NOMO-1 (cell line): ENCODE data around the gene SRR.

ENCODE experiments used
- DNase-seq, 2 experiments: peaks; one replicate each; lab custom pipeline; 2025; ENCODE audit not compliant: unreplicated experiment in 2 of 2; lab: John Stamatoyannopoulos, UW

Gene SRR

DNA sequence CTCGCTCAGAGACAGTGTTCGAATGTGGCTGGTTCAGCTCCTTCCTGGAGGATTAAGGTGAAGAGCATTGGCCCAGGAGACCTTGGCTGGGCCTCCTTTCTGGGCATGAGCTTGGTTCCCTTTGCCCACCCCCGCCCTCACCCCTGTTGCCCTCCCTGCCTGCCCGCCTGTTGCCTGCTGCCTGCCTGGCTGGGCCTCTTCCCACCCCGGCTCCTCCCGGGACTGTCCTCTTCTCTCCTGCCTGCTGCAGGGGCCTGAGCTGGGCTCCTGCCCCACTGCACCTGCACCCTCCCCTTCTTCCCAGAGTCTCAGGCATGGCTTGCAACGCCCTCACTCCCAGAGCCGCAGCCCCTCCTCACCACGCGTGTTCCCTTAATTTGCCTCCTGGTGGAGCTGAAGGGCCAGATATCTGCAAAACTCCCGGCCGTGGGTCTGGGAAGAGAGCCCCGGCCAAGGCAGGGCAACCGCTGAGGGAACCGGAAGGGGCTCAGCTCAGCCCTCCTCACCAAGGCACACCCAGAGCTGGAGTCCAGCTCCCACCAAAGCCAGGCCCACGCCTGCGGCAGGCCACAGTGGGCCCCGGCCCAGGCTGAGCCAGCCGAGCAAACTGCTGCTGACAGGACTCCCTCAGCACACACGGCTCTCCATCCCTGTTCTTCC, 65.9 kb downstream of the SRR start:
- DNase-seq, result no peak

DNA sequence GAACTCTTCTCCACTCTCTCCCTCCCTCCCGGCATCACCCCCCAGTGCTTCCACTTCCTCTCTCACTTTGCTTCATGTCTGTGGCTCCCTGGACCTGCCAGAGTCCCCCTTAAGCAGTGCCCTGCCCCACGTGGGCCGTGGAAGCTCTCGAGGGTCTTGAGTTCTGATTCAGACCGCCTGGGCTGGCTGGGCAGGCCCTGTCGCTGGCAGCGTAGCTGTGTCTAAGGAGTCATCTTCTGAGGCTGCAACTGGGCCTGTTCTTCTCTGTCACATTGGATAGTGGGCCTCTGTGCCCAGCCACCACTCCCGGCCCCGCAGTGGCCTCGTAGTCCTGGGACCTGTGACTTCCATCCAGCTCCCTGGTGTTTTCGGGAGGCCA, 66.5 kb downstream of the SRR start:
- no peak for DNase-seq

DNA sequence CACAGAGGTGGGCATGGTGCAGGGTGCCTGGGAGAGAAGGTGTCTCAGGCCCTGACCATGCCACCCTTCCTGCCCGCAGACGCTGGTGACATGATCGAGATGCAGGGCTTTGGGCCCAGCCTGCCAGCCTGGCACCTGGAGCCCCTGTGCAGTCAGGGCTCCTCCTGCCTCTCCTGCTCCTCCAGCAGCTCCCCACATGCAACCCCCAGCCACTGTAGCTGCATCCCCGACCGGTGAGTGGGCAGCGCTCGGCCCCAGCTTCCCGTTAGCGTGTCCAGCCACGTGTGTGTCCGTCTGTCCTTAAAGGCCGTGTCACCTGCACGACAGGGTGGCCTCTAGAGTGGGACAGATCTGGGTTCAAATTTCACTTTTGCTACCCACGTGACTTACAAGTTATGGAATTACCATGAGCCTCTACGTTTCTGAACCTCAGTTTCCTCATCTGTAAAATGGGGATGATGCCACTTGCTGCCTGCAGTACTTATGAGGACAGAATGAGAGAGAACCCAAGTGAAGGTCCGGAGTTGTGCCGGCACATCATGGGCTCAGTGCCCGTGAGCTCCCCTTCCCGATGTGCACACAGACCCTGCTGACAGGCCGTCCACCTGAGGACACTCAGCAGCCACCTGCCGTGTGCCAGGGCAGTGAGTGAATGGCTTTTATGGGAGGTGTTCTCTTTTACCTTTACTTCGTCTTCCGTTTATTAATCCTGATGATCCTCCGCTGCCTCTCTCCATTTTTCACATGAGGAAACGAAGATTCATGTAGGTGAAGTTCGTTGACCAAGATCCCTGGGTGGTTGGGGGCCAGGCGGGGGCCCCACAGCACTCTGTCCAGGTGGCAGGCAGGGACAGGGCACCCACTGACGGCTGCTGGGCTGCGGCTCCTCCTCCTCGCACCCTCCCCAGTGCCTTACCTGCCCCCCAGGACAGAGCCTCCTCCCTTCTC, 67.7 kb downstream of the SRR start:
- no peak for DNase-seq

- no peak for DNase-seq
Observed at GRCh38 chr17:2372180-2372579, 68.4 kb downstream of the SRR start.

DNA sequence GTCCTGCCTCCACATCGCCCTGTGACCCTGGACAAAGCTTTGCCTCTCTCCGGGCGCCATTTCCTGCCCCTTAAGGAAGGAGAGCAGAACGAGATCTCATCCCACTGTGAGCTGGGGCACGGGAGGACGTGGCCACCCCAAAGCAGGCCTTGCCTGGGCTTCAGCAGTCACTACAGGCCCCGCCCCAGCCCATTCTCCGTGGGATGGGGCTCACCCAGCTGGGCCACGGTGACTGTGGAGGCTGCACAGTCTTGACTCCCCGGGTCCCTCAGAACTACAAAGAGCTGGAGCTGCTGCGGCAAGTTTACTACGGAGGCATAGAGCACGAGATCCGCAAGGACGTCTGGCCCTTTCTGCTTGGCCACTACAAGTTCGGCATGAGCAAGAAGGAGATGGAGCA, 68.9 kb downstream of the SRR start:
- DNase-seq, result no peak

DNA sequence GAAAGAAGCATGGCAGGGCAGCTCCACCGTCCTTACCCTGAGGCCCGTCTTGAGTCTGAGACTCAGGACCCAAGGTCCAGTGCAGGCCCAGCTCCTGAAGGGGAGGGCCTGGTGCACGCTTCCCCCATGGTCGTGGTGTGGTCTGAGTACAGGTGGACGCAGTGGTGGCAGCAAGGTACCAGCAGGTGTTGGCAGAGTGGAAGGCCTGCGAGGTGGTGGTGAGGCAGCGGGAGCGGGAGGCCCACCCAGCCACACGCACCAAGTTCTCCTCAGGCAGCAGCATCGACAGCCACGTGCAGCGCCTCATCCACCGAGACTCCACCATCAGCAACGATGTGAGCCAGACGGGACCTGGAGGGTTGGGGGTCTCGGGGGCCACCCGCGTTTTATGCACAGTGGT, 69.4 kb downstream of the SRR start:
- DNase-seq, result no peak
